ENCODE data around the gene MACROD2.

Gene MACROD2

GRCh38 chr20:14877301-14878028 is 882.1 kb downstream of the MACROD2 start:
- TF ChIP-seq POLR2A (IDR thresholded peaks at IDR 0.05; ENCODE audit: low read depth, low read length) = no peak
- TF ChIP-seq POLR2AphosphoS5 (IDR thresholded peaks at IDR 0.05; ENCODE audit: low read depth, low read length) = no peak
- no peak for TF ChIP-seq PAX5 (IDR thresholded peaks at IDR 0.05; ENCODE audit: insufficient read depth, low read length, severe bottlenecking)
- no peak for TF ChIP-seq TAF1 (IDR thresholded peaks at IDR 0.05; ENCODE audit: low read depth, low read length)
- no peak for TF ChIP-seq SPI1 (IDR thresholded peaks at IDR 0.05; ENCODE audit: low read depth, low read length)
- TF ChIP-seq POU2F2 (IDR thresholded peaks at IDR 0.05; ENCODE audit: low read depth, low read length) = no peak
- no peak for FAIRE-seq
- no peak for DNase-seq (ENCODE audit: insufficient read length, low spot score)

GRCh38 chr20:14878676-14879019 is 883.3 kb downstream of the MACROD2 start:
- FAIRE-seq = no peak
- no peak for DNase-seq (ENCODE audit: insufficient read length, low spot score)
- TF ChIP-seq POLR2A (IDR thresholded peaks at IDR 0.05; ENCODE audit: low read depth, low read length) (no peak), POLR2AphosphoS5 (IDR thresholded peaks at IDR 0.05; ENCODE audit: low read depth, low read length) (no peak), PAX5 (IDR thresholded peaks at IDR 0.05; ENCODE audit: insufficient read depth, low read length, severe bottlenecking) (no peak), POU2F2 (IDR thresholded peaks at IDR 0.05; ENCODE audit: low read depth, low read length) (no peak), SPI1 (IDR thresholded peaks at IDR 0.05; ENCODE audit: low read depth, low read length) (no peak), TAF1 (IDR thresholded peaks at IDR 0.05; ENCODE audit: low read depth, low read length) (no peak)

- no peak for FAIRE-seq
- no peak for DNase-seq (ENCODE audit: insufficient read length, low spot score)
- TF ChIP-seq SPI1 (IDR thresholded peaks at IDR 0.05; ENCODE audit: low read depth, low read length) = no peak
- no peak for TF ChIP-seq POU2F2 (IDR thresholded peaks at IDR 0.05; ENCODE audit: low read depth, low read length)
- TF ChIP-seq TAF1 (IDR thresholded peaks at IDR 0.05; ENCODE audit: low read depth, low read length) = no peak
- no peak for TF ChIP-seq POLR2AphosphoS5 (IDR thresholded peaks at IDR 0.05; ENCODE audit: low read depth, low read length)
- no peak for TF ChIP-seq POLR2A (IDR thresholded peaks at IDR 0.05; ENCODE audit: low read depth, low read length)
- no peak for TF ChIP-seq PAX5 (IDR thresholded peaks at IDR 0.05; ENCODE audit: insufficient read depth, low read length, severe bottlenecking)
Measured at GRCh38 chr20:14879020-14879697, 883.8 kb downstream of the MACROD2 start.

- TF ChIP-seq TAF1 (IDR thresholded peaks at IDR 0.05; ENCODE audit: low read depth, low read length) (no peak), POLR2A (IDR thresholded peaks at IDR 0.05; ENCODE audit: low read depth, low read length) (no peak), POU2F2 (IDR thresholded peaks at IDR 0.05; ENCODE audit: low read depth, low read length) (no peak), PAX5 (IDR thresholded peaks at IDR 0.05; ENCODE audit: insufficient read depth, low read length, severe bottlenecking) (no peak), POLR2AphosphoS5 (IDR thresholded peaks at IDR 0.05; ENCODE audit: low read depth, low read length) (no peak), SPI1 (IDR thresholded peaks at IDR 0.05; ENCODE audit: low read depth, low read length) (no peak)
- FAIRE-seq (no peak), DNase-seq (ENCODE audit: insufficient read length, low spot score) (no peak)
Measured at GRCh38 chr20:14879839-14880238, 884.5 kb downstream of the MACROD2 start.

- DNase-seq (ENCODE audit: insufficient read length, low spot score) = no peak
- TF ChIP-seq TAF1 (IDR thresholded peaks at IDR 0.05; ENCODE audit: low read depth, low read length) = no peak
- TF ChIP-seq POLR2A (IDR thresholded peaks at IDR 0.05; ENCODE audit: low read depth, low read length) = no peak
- no peak for TF ChIP-seq POU2F2 (IDR thresholded peaks at IDR 0.05; ENCODE audit: low read depth, low read length)
- TF ChIP-seq SPI1 (IDR thresholded peaks at IDR 0.05; ENCODE audit: low read depth, low read length) = no peak
- no peak for TF ChIP-seq POLR2AphosphoS5 (IDR thresholded peaks at IDR 0.05; ENCODE audit: low read depth, low read length)
- no peak for TF ChIP-seq PAX5 (IDR thresholded peaks at IDR 0.05; ENCODE audit: insufficient read depth, low read length, severe bottlenecking)
- FAIRE-seq = no peak
Measured at GRCh38 chr20:14881518-14881917, 886.2 kb downstream of the MACROD2 start.

- DNase-seq (ENCODE audit: insufficient read length, low spot score) (no peak), FAIRE-seq (no peak)
- TF ChIP-seq SPI1 (IDR thresholded peaks at IDR 0.05; ENCODE audit: low read depth, low read length) (no peak), POLR2AphosphoS5 (IDR thresholded peaks at IDR 0.05; ENCODE audit: low read depth, low read length) (no peak), PAX5 (IDR thresholded peaks at IDR 0.05; ENCODE audit: insufficient read depth, low read length, severe bottlenecking) (no peak), POU2F2 (IDR thresholded peaks at IDR 0.05; ENCODE audit: low read depth, low read length) (no peak), TAF1 (IDR thresholded peaks at IDR 0.05; ENCODE audit: low read depth, low read length) (no peak), POLR2A (IDR thresholded peaks at IDR 0.05; ENCODE audit: low read depth, low read length) (no peak)
Measured at GRCh38 chr20:14882157-14882556, 886.8 kb downstream of the MACROD2 start.

- DNase-seq (ENCODE audit: insufficient read length, low spot score) (no peak), FAIRE-seq (no peak)
- TF ChIP-seq PAX5 (IDR thresholded peaks at IDR 0.05; ENCODE audit: insufficient read depth, low read length, severe bottlenecking) (no peak), POU2F2 (IDR thresholded peaks at IDR 0.05; ENCODE audit: low read depth, low read length) (no peak), TAF1 (IDR thresholded peaks at IDR 0.05; ENCODE audit: low read depth, low read length) (no peak), POLR2AphosphoS5 (IDR thresholded peaks at IDR 0.05; ENCODE audit: low read depth, low read length) (no peak), SPI1 (IDR thresholded peaks at IDR 0.05; ENCODE audit: low read depth, low read length) (no peak), POLR2A (IDR thresholded peaks at IDR 0.05; ENCODE audit: low read depth, low read length) (no peak)
Measured at GRCh38 chr20:14882846-14883245, 887.5 kb downstream of the MACROD2 start.

- TF ChIP-seq POLR2A (IDR thresholded peaks at IDR 0.05; ENCODE audit: low read depth, low read length) (no peak), SPI1 (IDR thresholded peaks at IDR 0.05; ENCODE audit: low read depth, low read length) (no peak), TAF1 (IDR thresholded peaks at IDR 0.05; ENCODE audit: low read depth, low read length) (no peak), POLR2AphosphoS5 (IDR thresholded peaks at IDR 0.05; ENCODE audit: low read depth, low read length) (no peak), PAX5 (IDR thresholded peaks at IDR 0.05; ENCODE audit: insufficient read depth, low read length, severe bottlenecking) (no peak), POU2F2 (IDR thresholded peaks at IDR 0.05; ENCODE audit: low read depth, low read length) (no peak)
- DNase-seq (ENCODE audit: insufficient read length, low spot score) (no peak), FAIRE-seq (no peak)
Measured at GRCh38 chr20:14883324-14883723, 888.0 kb downstream of the MACROD2 start.

GRCh38 chr20:14885661-14886060 is 890.3 kb downstream of the MACROD2 start:
- TF ChIP-seq SPI1 (IDR thresholded peaks at IDR 0.05; ENCODE audit: low read depth, low read length) (no peak), TAF1 (IDR thresholded peaks at IDR 0.05; ENCODE audit: low read depth, low read length) (no peak), POLR2A (IDR thresholded peaks at IDR 0.05; ENCODE audit: low read depth, low read length) (no peak), POU2F2 (IDR thresholded peaks at IDR 0.05; ENCODE audit: low read depth, low read length) (no peak), PAX5 (IDR thresholded peaks at IDR 0.05; ENCODE audit: insufficient read depth, low read length, severe bottlenecking) (no peak)
- DNase-seq (ENCODE audit: insufficient read length, low spot score) (no peak), FAIRE-seq (no peak)
